NCI-H2107 treated with DMSO at 0.1 percent for 48 hours (cell line): ENCODE results near the gene PANK1.

Experiments used
- DNase-seq: peaks from one replicate; lab custom pipeline; 2025; ENCODE audit not compliant: unreplicated experiment; lab: John Stamatoyannopoulos, UW

The PANK1 gene

DNA sequence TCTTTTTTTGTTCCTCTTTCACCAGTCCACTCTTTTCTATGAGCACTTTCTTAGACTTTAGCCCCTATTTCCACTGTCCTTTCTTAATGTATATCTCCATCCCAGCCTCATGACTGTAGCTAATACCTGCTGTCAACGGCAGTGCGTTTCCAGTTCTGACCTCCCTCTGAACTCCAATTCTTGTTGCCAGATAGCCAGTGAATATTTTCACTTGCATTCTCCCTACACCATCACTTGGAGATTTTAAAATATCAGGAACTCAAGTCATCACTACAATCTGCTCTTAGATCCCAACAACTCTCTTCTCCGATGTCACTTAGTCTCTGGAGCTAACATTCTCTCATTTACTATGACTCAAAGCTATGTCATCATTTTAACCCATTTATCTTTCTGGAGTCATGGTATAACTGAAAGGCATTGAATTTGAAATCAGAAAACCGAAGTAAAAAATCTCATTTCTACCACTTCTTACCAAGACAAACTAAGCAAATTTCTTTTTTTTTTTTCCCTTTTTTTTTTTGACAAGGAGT is 104.6 kb downstream of the PANK1 start:
- no peak for DNase-seq

DNA sequence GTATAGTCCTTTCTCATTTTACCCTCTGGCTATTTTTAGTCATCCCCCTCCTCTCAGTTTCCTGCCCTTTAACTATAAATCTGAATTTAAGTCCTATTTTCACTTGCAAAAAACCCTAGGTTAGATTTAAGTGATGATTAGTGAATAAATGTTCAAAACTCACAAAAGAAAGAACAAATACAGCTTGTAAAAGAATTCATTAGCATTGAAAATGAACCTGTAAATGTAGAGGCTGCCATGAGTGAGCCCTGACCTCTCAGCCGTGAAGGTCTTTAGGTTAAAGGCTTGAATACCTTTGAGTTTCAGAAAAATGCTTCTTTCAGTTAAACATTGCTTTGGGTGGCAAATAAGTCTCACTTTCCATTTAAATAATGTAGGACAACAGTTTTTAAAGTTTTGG is 107.7 kb downstream of the PANK1 start:
- DNase-seq, result no peak

DNA sequence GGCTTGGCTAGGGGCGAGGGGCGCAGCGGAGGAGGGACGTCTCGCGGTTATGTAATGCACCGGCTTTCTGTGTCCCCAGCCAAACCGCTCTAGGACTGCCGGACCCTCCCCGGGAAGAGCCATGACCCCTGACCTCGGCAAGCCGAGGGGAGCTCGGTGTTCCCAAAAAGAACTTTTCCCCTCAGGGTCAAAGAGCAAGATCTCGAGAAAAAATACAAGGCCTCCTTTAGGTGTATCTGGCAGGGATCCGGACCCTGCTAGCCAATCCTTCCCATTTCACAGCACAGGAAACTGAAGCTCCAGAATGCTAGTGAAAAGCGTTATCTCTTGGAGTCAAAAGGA is 109.1 kb downstream of the PANK1 start:
- no peak for DNase-seq

DNA sequence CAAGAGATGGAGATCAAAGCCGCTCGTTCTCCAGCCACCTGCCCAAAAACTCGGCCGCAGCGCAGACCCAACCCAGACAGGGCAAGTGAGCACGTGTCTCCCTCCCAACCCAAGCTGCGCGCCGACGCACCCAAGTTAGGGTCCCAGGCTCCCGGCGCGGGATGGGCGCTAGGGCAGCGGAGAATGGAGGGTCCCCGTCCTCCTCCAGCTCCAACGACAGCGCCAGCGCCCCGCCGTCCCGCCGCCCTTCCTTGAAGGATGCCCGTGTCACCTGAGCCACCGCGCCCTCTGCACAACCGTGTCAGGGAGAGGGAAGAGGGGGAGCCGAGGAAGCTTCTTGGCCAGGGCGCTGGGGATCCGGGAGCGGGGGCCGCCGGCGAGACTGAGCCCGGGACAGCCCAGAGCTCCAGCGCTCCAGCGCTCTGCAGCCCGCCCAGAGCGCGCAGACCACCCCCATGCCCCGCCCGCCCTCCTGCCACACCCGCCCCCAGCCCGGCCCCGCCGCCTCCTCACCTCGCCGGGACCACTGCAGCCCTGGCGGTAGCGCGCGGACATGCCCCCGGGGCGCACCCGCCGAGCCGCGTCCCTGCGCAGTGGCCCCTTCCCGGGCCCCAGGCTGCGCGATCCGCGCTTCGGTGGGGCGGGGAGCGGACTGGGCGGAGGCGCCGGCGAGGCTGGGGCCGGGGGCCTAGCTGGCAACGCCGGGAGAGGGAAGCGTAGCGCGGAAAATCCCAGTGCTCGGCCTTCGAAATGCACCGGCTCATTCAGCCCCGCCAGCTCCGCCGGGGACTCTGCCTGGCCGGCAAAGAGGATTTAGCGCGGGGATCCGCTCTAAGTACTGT is 109.7 kb downstream of the PANK1 start, which contains the start of gene SLC16A12:
SLC16A12 (minus strand) TSS at position 424 of the 842 bp plus-strand sequence. CDS start 73,016 bp downstream, outside the sequence.
- no peak for DNase-seq

DNA sequence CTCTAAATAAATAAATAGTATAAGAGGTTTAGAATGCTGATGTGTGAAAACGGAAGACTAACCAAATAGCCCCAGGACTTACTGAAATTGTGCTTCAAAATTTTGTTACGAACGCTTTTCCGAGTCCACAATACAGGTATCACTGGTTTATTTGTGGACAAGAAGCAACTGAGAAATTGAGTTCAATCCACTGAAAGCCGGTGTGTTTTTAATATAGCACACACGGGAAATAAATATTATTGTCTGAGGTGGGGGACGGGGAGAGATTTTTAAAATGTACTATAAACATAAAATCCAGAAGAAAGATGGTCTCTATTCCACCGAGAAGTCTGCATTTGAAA is 110.2 kb downstream of the PANK1 start:
- DNase-seq, result no peak
